Measurements from ENCODE around the gene ACOX3. TPM values are rescaled to one million over a fixed set of nuclear protein-coding genes. Genes with fewer than 3 reads are reported as not detected.

ACOX3 gene
- total and polyA plus RNA-seq, 2 of the 8 experiments (the other 6 are each of a cell fraction or from before 2014, with no cell fraction given) = 2.5 to 9.9 TPM

GRCh38 chr4:8390577-8390976 is 49.9 kb downstream of the ACOX3 start:
- H3K27ac ChIP-seq (ENCODE audit: low read depth, low read length) = no peak overlapping the region
- H3K9me3 ChIP-seq (ENCODE audit: insufficient read depth in 2 of 2, low read depth in 1 of 2, low read length in 1 of 2) = no peaks in the 10 kb centered on the region
- 0 out of 2 replicates have a peak overlapping the region, but pooled peaks have one; percentile 7 for H2AK5ac ChIP-seq (ENCODE audit: low read depth, low read length)
- H3K4me1 ChIP-seq (replicated peaks in 1 of 4; ENCODE audit: control insufficient read depth in 3 of 4, insufficient read depth in 4 of 4, low read length in 3 of 4) = no peaks in the 10 kb centered on the region; a peak in 1 of 7 replicates
- H4K91ac ChIP-seq (replicated peaks; ENCODE audit: insufficient read length, low read length) = no peak overlapping the region
- H3K23me2 ChIP-seq (ENCODE audit: low read depth, low read length) = no peaks in the 10 kb centered on the region; the same call in 1 of the 2 replicates
- no peak for FAIRE-seq
- no peak overlapping the region for H3K4me3 ChIP-seq (ENCODE audit: extremely low read depth in 1 of 4, insufficient read depth in 2 of 4, low read depth in 3 of 4, low read length in 4 of 4)
- no peak overlapping the region for H2BK20ac ChIP-seq (ENCODE audit: low read length)
- no peak overlapping the region for H3K4ac ChIP-seq (replicated peaks; ENCODE audit: insufficient read length, low read depth, low read length)
- H2AFZ ChIP-seq (ENCODE audit: low read length) = no peak overlapping the region
- H3K4me2 ChIP-seq (ENCODE audit: insufficient read depth in 1 of 2, low read depth in 2 of 2, low read length in 2 of 2) = no peak overlapping the region
- H2BK15ac ChIP-seq (ENCODE audit: low read length) = no peak overlapping the region
- H2BK120ac ChIP-seq (replicated peaks; ENCODE audit: low read depth, low read length) = no peak overlapping the region
- H3K79me2 ChIP-seq (ENCODE audit: control insufficient read depth in 1 of 2, insufficient read depth in 2 of 2, low read length in 2 of 2) = no peaks in the 10 kb centered on the region
- no peak overlapping the region for H2BK5ac ChIP-seq (ENCODE audit: low read depth, low read length)
- no peaks in the 10 kb centered on the region for H4K20me1 ChIP-seq (replicated peaks in 1 of 2; ENCODE audit: control insufficient read depth in 1 of 2, insufficient read depth in 2 of 2, low read length in 2 of 2)
- H3K18ac ChIP-seq (ENCODE audit: extremely low read depth, low read length) = no peak overlapping the region
- WGBS, 2 experiments (ENCODE audit: extremely low coverage in 1 of 2, insufficient coverage in 1 of 2, insufficient read length in 1 of 2, insufficient replicate concordance in 2 of 2, low coverage in 1 of 2, low lambda C conversion rate in 2 of 2, missing lambda C conversion rate in 1 of 2) = 88% methylated on average over 5 of the region's 5 CpGs; no CpG with 5 or more reads in 1 of the 2 experiments
- no peak overlapping the region for H2BK12ac ChIP-seq (ENCODE audit: low read depth, low read length)
- no peak for DNase-seq (ENCODE audit: low read depth in 1 of 2, low spot score in 2 of 2)
- no peak overlapping the region for H4K5ac ChIP-seq (ENCODE audit: insufficient read length, low read depth, low read length)
- H3K27me3 ChIP-seq (replicated peaks in 1 of 4; ENCODE audit: control insufficient read depth in 3 of 4, extremely low read depth in 1 of 4, insufficient read depth in 3 of 4, low read length in 3 of 4) = no peaks in the 10 kb centered on the region
- no peak overlapping the region for H3K23ac ChIP-seq (ENCODE audit: insufficient read length)
- ChIA-PET CTCF (ENCODE audit: partially characterized antibody) (interaction anchor here (0.8 to 6.6 kb wide), 6 partner anchors 8 to 150 kb away, joined by 3 to 37 read pairs (median 8); no protein-coding TSS in a partner anchor), POLR2A (ENCODE audit: partially characterized antibody) (interaction anchor here (0.6 to 1.0 kb wide), 2 partner anchors 9 to 304 kb away, joined by 3 read pairs; no protein-coding TSS in a partner anchor)
- no peak overlapping the region for H4K8ac ChIP-seq (ENCODE audit: extremely low read depth, insufficient read depth, low read length)
- no peaks in the 10 kb centered on the region for H3K79me1 ChIP-seq (ENCODE audit: low read depth, low read length)
- H3K14ac ChIP-seq (ENCODE audit: insufficient read length) = no peak overlapping the region
- no peak overlapping the region for H3K9ac ChIP-seq (replicated peaks in 1 of 4; ENCODE audit: extremely low read depth in 1 of 4, low read depth in 3 of 4, low read length in 3 of 4)
- no peaks in the 10 kb centered on the region for H3K36me3 ChIP-seq (ENCODE audit: control insufficient read depth in 2 of 4, insufficient read depth in 4 of 4, low read length in 3 of 4)
- no peak overlapping the region for H3K56ac ChIP-seq (replicated peaks; ENCODE audit: insufficient read length, low read depth, low read length)
- no peak for TF ChIP-seq BRCA1 (IDR thresholded peaks at IDR 0.05; ENCODE audit: low read depth, low read length)
- no peak for TF ChIP-seq EP300 (IDR thresholded peaks at IDR 0.05; ENCODE audit: borderline replicate concordance in 1 of 2, low read depth in 2 of 2, low read length in 2 of 2)
- no peak for TF ChIP-seq TCF12 (IDR thresholded peaks at IDR 0.05; ENCODE audit: low read depth, low read length)
- no peak for TF ChIP-seq SIN3A (conservative IDR thresholded peaks at IDR 0.05 in 1 of 2, IDR thresholded peaks at IDR 0.05 in 1 of 2; ENCODE audit: low read depth in 1 of 2, low read length in 2 of 2)
- no peak for TF ChIP-seq CBX8 (IDR thresholded peaks at IDR 0.05; ENCODE audit: borderline replicate concordance, low read depth, low read length)
- TF ChIP-seq POU5F1 (IDR thresholded peaks at IDR 0.05; ENCODE audit: low read depth, low read length) = no peak
- no peak for TF ChIP-seq SP2 (IDR thresholded peaks at IDR 0.05; ENCODE audit: low read length)
- no peak for TF ChIP-seq JUN (IDR thresholded peaks at IDR 0.05; ENCODE audit: low read depth, low read length)
- no peak for TF ChIP-seq ATF2 (IDR thresholded peaks at IDR 0.05; ENCODE audit: low read length)
- TF ChIP-seq CTBP2 (IDR thresholded peaks at IDR 0.05; ENCODE audit: borderline replicate concordance, insufficient read depth, insufficient read length, low read length) = no peak
- no peak for TF ChIP-seq HDAC6 (IDR thresholded peaks at IDR 0.05; ENCODE audit: low read depth, low read length)
